T-helper 1 cell treated with Interleukin-12 subunit alpha and Interleukin-12 subunit beta and Interleukin-4 antibody, amounts not matched to agents 30 μg/mL and 1 μg/mL, for 36 hours (primary cell): ENCODE measurements around the gene CPEB4.

Experiments
- H3K27ac Mint-ChIP-seq: one replicate; pipeline ENCODE4 v1.8.0; 2021; ENCODE audit warnings: mild to moderate bottlenecking, mixed read lengths
- H3K27me3 Mint-ChIP-seq: one replicate; pipeline ENCODE4 v1.8.0; 2021; ENCODE audit warnings: low read depth, mixed read lengths
- H3K36me3 Mint-ChIP-seq: one replicate; pipeline ENCODE4 v1.8.0; 2021; ENCODE audit warnings: low read depth, mixed read lengths
- H3K4me1 Mint-ChIP-seq: one replicate; pipeline ENCODE4 v1.8.0; 2021; ENCODE audit warnings: low read depth, mixed read lengths
- H3K4me3 Mint-ChIP-seq: one replicate; pipeline ENCODE4 v1.8.0; 2021; ENCODE audit warnings: mild to moderate bottlenecking, moderate library complexity, mixed read lengths
- H3K9me3 Mint-ChIP-seq: one replicate; pipeline ENCODE4 v1.8.0; 2021; ENCODE audit warnings: mixed read lengths

Gene CPEB4

GRCh38 chr5:173923218-173924095 lies 35.3 kb downstream of the CPEB4 start:
- no peak overlapping the region for H3K4me3 Mint-ChIP-seq
- H3K36me3 Mint-ChIP-seq: peaks cover 12% of the 10 kb centered on the region
- H3K4me1 Mint-ChIP-seq: peaks cover 8% of the 10 kb centered on the region
- no peaks in the 10 kb centered on the region for H3K27me3 Mint-ChIP-seq
- H3K9me3 Mint-ChIP-seq: no peaks in the 10 kb centered on the region
- H3K27ac Mint-ChIP-seq: no peak overlapping the region

DNA sequence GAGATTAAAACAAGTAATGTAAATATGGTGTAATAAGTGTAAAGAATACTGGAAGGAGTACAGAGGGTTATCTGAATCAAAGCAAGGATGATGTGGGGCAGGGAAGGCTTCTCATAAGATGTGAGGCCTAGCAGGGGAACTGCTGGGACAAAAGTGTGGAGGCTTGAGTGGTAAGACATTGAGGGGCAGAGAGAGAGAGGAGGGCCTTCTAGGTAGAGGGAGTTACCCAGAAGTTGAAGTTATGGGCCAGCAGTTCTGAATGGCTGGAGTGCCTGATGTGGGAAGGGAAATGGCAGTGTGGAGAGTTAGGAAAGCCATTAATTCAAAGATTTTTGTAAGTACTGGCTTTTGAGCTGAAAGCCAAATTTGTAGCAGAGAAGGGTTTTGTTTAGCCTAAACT lies 36.8 kb downstream of the CPEB4 start:
- Mint-ChIP-seq H3K27me3 (no peaks in the 10 kb centered on the region), H3K9me3 (no peaks in the 10 kb centered on the region), H3K36me3 (peaks cover 12% of the 10 kb centered on the region), H3K4me1 (peaks cover 8% of the 10 kb centered on the region), H3K4me3 (no peak overlapping the region), H3K27ac (no peak overlapping the region)

DNA sequence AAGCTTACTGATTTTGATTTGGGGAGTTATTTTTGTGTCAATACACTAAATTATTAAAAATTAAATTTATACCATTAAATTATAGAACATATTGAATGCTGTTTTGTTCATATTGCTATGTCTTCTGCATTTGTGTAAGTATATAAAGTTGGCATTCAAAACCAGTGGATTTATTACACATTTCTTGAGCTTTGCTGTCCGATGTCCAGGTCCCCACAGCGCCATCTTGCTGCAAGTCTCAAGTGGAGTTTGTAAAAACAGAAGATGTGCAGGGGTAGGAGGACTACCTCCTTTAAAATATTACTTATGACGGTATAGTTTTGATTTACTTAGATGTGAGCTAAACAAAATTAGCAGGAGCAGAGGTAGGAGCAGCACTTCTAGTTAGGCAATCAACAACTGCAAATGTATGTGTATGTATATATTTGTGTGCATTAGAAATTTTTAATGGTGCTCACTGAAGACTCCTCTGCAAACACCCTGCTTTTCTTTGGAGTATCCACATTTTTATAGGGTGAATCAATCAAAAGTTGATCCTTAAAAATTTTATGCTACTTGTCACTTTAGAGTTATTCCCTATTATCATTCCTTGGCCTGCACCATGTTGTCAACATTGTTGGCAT lies 37.4 kb downstream of the CPEB4 start:
- H3K36me3 Mint-ChIP-seq: peaks cover 12% of the 10 kb centered on the region
- H3K27me3 Mint-ChIP-seq: no peaks in the 10 kb centered on the region
- no peak overlapping the region for H3K27ac Mint-ChIP-seq
- peaks cover 8% of the 10 kb centered on the region for H3K4me1 Mint-ChIP-seq
- no peak overlapping the region for H3K4me3 Mint-ChIP-seq
- H3K9me3 Mint-ChIP-seq: no peaks in the 10 kb centered on the region

DNA sequence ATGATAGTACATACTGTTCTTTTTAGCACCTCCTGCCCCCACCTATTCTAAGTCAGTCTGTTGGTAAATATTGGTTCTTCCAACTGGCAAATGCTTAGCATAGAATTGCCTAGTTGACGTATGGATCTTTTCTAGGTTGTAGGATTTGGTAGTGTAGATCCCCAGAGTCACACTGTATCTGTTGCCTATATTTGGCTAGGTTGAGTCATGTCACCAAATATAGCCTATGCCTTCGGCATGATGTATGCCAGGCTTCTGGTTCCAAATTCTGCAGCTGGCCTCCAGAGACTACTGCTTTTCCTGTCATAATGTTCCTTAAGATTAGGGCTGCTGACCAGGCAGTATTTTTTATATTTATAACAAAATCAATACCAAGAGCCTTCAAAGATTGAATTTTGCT lies 38.2 kb downstream of the CPEB4 start:
- no peaks in the 10 kb centered on the region for H3K9me3 Mint-ChIP-seq
- no peak overlapping the region for H3K4me3 Mint-ChIP-seq
- H3K27me3 Mint-ChIP-seq: no peaks in the 10 kb centered on the region
- peaks cover 8% of the 10 kb centered on the region for H3K4me1 Mint-ChIP-seq
- H3K27ac Mint-ChIP-seq: no peak overlapping the region
- H3K36me3 Mint-ChIP-seq: peaks cover 12% of the 10 kb centered on the region

GRCh38 chr5:173928871-173929574 lies 40.9 kb downstream of the CPEB4 start:
- Mint-ChIP-seq H3K4me1 (peaks cover 2% of the 10 kb centered on the region), H3K36me3 (peaks cover 5% of the 10 kb centered on the region), H3K27ac (no peak overlapping the region), H3K4me3 (no peak overlapping the region), H3K27me3 (no peaks in the 10 kb centered on the region), H3K9me3 (no peaks in the 10 kb centered on the region)

DNA sequence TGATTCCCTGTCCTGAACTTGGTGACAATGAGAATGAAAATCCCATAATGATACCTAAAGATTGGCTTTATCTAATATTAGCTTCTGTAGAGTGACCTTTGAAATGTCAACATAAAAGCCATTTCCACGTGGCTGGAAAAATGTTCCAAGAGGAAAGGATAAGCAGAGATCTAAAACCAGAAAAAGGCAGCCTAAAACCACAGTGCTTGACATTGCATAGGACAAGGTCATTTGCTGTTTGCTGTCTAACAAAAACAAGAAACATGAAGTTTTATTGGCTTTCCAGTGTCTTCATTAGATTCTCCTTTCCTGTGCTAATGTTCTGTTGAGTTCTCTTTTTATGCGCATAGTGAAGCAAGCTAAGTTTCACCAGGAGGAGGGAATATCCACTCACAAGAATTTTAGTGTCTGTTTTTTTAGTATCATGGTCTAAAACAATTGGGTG lies 44.6 kb downstream of the CPEB4 start:
- Mint-ChIP-seq H3K4me1 (no peaks in the 10 kb centered on the region), H3K4me3 (no peak overlapping the region), H3K36me3 (peaks cover 5% of the 10 kb centered on the region), H3K27me3 (no peaks in the 10 kb centered on the region), H3K27ac (no peak overlapping the region), H3K9me3 (no peaks in the 10 kb centered on the region)

DNA sequence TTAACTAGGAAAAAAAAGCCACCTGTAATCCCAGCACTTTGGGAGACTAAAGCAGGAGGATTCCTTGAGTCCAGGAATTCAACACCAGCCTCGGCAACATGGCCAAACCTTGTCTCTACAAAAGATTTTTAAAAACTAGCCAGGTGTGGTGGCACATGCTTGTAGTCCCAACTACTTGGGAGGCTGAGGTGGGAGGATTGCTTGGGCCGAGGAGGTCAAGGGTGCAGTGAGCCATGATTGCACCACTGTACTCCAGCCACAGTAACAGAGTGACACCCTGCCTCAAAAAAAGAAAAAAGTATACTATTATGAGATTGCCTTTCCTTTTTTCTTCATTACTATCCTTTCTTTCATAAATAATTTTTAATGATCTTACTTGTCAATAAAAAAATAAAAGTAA lies 45.8 kb downstream of the CPEB4 start:
- no peaks in the 10 kb centered on the region for H3K9me3 Mint-ChIP-seq
- H3K27ac Mint-ChIP-seq: no peak overlapping the region
- no peaks in the 10 kb centered on the region for H3K4me1 Mint-ChIP-seq
- no peaks in the 10 kb centered on the region for H3K27me3 Mint-ChIP-seq
- H3K36me3 Mint-ChIP-seq: peaks cover 4% of the 10 kb centered on the region
- no peak overlapping the region for H3K4me3 Mint-ChIP-seq

- H3K4me3 Mint-ChIP-seq: no peak overlapping the region
- H3K36me3 Mint-ChIP-seq: peaks cover 6% of the 10 kb centered on the region
- H3K4me1 Mint-ChIP-seq: no peaks in the 10 kb centered on the region
- H3K27me3 Mint-ChIP-seq: no peaks in the 10 kb centered on the region
- no peak overlapping the region for H3K27ac Mint-ChIP-seq
- no peaks in the 10 kb centered on the region for H3K9me3 Mint-ChIP-seq
These were observed 47.2 kb downstream of the CPEB4 start for GRCh38 chr5:173935396-173935795.

GRCh38 chr5:173940269-173940668 lies 52.1 kb downstream of the CPEB4 start:
- Mint-ChIP-seq H3K27me3 (no peaks in the 10 kb centered on the region), H3K4me1 (peaks cover 2% of the 10 kb centered on the region), H3K36me3 (peaks cover 2% of the 10 kb centered on the region), H3K9me3 (no peaks in the 10 kb centered on the region), H3K27ac (no peak overlapping the region), H3K4me3 (no peak overlapping the region)

GRCh38 chr5:173941102-173941501 lies 53.0 kb downstream of the CPEB4 start:
- Mint-ChIP-seq H3K36me3 (peaks cover 4% of the 10 kb centered on the region), H3K27me3 (no peaks in the 10 kb centered on the region), H3K4me1 (peaks cover 2% of the 10 kb centered on the region), H3K27ac (no peak overlapping the region), H3K9me3 (no peaks in the 10 kb centered on the region), H3K4me3 (no peak overlapping the region)

DNA sequence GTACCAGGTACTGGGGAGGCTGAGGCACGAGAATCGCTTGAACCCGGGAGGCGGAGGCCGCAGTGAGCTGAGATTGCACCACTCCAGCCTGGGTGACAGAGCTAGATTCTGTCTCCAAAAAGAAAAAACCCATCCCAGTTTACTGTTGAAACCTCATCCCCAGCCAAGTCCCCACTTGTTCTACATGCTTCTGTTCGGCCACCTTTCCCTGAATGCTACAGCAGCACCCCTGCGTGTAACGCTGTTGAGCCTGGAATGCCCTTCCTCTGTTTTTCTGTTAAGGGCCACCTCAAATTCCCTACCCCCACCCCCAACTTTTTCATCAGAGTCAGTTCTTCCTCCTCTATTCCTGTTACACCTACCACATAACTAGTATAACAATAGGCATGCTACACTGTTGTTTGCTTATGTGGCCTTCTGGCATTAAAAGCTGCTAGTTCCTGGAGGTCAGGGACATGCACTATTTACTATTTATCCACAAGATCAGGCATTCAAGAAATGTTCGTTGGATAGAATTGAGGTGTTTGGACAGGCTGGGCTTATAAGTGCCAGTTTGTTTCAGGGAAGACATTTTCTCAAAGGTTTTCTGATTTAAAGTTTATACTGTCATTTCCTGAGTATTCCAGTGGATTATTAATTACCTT lies 53.7 kb downstream of the CPEB4 start:
- no peak overlapping the region for H3K27ac Mint-ChIP-seq
- H3K4me1 Mint-ChIP-seq: peaks cover 2% of the 10 kb centered on the region
- peaks cover 7% of the 10 kb centered on the region for H3K36me3 Mint-ChIP-seq
- no peaks in the 10 kb centered on the region for H3K27me3 Mint-ChIP-seq
- H3K9me3 Mint-ChIP-seq: no peaks in the 10 kb centered on the region
- no peak overlapping the region for H3K4me3 Mint-ChIP-seq

- H3K27me3 Mint-ChIP-seq: no peaks in the 10 kb centered on the region
These were observed 56.4 kb downstream of the CPEB4 start for GRCh38 chr5:173944511-173944910.

DNA sequence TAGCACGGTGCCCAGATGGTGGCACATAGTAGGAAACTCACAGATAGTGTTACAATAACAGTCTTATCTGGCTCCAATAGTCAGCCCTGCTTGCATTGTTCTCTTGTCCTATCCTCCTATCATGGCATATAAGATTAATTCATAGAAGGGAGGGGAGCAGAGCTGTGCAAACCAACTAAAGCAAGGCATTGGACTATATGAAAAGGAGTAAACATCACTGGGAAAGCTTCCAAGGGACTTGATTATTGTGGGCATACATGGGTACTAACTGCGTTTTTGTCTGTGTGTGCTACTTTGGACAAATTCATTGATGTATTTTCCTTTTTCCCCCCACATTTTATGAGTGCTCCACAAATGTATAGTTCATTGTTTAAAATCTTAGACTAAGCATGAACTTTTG lies 57.0 kb downstream of the CPEB4 start:
- H3K36me3 Mint-ChIP-seq: peaks cover 26% of the 10 kb centered on the region
- no peak overlapping the region for H3K4me3 Mint-ChIP-seq
- no peak overlapping the region for H3K27ac Mint-ChIP-seq
- H3K27me3 Mint-ChIP-seq: no peaks in the 10 kb centered on the region
- no peaks in the 10 kb centered on the region for H3K9me3 Mint-ChIP-seq
- peaks cover 2% of the 10 kb centered on the region for H3K4me1 Mint-ChIP-seq

More at GRCh38 chr5:173944511-173944910, 56.4 kb downstream of the CPEB4 start:
- Mint-ChIP-seq H3K36me3 (peaks cover 22% of the 10 kb centered on the region), H3K27ac (no peak overlapping the region), H3K9me3 (no peaks in the 10 kb centered on the region), H3K4me1 (peaks cover 2% of the 10 kb centered on the region), H3K4me3 (no peak overlapping the region)

- Mint-ChIP-seq H3K27me3 (no peaks in the 10 kb centered on the region), H3K9me3 (no peaks in the 10 kb centered on the region), H3K36me3 (peaks cover 24% of the 10 kb centered on the region), H3K4me1 (peaks cover 2% of the 10 kb centered on the region), H3K4me3 (no peak overlapping the region), H3K27ac (no peak overlapping the region)
These were observed 58.2 kb downstream of the CPEB4 start for GRCh38 chr5:173946323-173946722.
